ENCODE data around the gene MLLT6.

- TF ChIP-seq POLR2A (IDR thresholded peaks at IDR 0.05; ENCODE audit: low read depth, low read length) (no peak), CTCF (conservative IDR thresholded peaks at IDR 0.05; ENCODE audit: low read depth, low read length) (peak; percentile 82), MXI1 (IDR thresholded peaks at IDR 0.05; ENCODE audit: borderline replicate concordance, low read depth, low read length) (no peak), FOS (IDR thresholded peaks at IDR 0.05; ENCODE audit: low read depth, low read length) (no peak), USF2 (IDR thresholded peaks at IDR 0.05; ENCODE audit: low read depth, low read length) (no peak)
These were observed 24.9 kb downstream of the MLLT6 start, which contains the start of gene CISD3 for GRCh38 chr17:38729886-38730525.
